Esophagus muscularis mucosa (tissue), 3 donors: ENCODE results near the gene GIGYF1.

Experiments used
- POLR2AphosphoS5 ChIP-seq, 2 donors: sonication (generic); formaldehyde crosslinking; IDR thresholded peaks; one replicate each; pipeline ENCODE4 v1.6.1; 2017; ENCODE audit warnings: antibody characterized with exemption in 2 of 2
- TF ChIP-seq, protein P1 (sequence below), 3 experiments: fragments of 200-600 bp in 2 of 3; fragments of 450-650 bp in 1 of 3; sonication (generic) in 2 of 3; IDR thresholded peaks; one replicate each; pipeline ENCODE4 v1.5.1; 2017 to 2019; ENCODE audit warnings: antibody characterized with exemption in 3 of 3, mild to moderate bottlenecking in 2 of 3, moderate library complexity in 1 of 3

GRCh38 chr7:100722480-100723212, 28.6 kb upstream of the GIGYF1 start:
- TF ChIP-seq, protein P1, sequence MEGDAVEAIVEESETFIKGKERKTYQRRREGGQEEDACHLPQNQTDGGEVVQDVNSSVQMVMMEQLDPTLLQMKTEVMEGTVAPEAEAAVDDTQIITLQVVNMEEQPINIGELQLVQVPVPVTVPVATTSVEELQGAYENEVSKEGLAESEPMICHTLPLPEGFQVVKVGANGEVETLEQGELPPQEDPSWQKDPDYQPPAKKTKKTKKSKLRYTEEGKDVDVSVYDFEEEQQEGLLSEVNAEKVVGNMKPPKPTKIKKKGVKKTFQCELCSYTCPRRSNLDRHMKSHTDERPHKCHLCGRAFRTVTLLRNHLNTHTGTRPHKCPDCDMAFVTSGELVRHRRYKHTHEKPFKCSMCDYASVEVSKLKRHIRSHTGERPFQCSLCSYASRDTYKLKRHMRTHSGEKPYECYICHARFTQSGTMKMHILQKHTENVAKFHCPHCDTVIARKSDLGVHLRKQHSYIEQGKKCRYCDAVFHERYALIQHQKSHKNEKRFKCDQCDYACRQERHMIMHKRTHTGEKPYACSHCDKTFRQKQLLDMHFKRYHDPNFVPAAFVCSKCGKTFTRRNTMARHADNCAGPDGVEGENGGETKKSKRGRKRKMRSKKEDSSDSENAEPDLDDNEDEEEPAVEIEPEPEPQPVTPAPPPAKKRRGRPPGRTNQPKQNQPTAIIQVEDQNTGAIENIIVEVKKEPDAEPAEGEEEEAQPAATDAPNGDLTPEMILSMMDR (IDR thresholded peaks at IDR 0.05), result no peak
- TF ChIP-seq POLR2AphosphoS5 (IDR thresholded peaks at IDR 0.05), result no peak
